Transverse colon (tissue), 4 donors: ENCODE data around the gene HS2ST1.

Experiments
- EP300 ChIP-seq: sonication (generic); formaldehyde crosslinking; IDR thresholded peaks from one replicate; pipeline ENCODE4 v1.6.1; 2017; ENCODE audit warnings: antibody characterized with exemption, low read depth
- POLR2A ChIP-seq: fragments of 450-650 bp; IDR thresholded peaks from one replicate; pipeline ENCODE4 v1.6.1; 2016; ENCODE audit warnings: antibody characterized with exemption, mild to moderate bottlenecking, moderate library complexity
- POLR2AphosphoS5 ChIP-seq, 3 donors: sonication (generic); formaldehyde crosslinking; IDR thresholded peaks; one replicate each; pipeline ENCODE4 v1.6.1; 2016; ENCODE audit warnings: antibody characterized with exemption in 3 of 3
- TF ChIP-seq, protein P1 (sequence below), 5 experiments: fragments of 200-600 bp in 3 of 5; fragments of 450-650 bp in 2 of 5; sonication (generic) in 3 of 5; IDR thresholded peaks; 1 replicate in 2 of 5; 2 replicates in 3 of 5; pipeline ENCODE4 v1.5.1; 2016 to 2017; ENCODE audit warnings: antibody characterized with exemption in 5 of 5, inconsistent platforms in 3 of 5, mild to moderate bottlenecking in 2 of 5, moderate library complexity in 1 of 5

DNA sequence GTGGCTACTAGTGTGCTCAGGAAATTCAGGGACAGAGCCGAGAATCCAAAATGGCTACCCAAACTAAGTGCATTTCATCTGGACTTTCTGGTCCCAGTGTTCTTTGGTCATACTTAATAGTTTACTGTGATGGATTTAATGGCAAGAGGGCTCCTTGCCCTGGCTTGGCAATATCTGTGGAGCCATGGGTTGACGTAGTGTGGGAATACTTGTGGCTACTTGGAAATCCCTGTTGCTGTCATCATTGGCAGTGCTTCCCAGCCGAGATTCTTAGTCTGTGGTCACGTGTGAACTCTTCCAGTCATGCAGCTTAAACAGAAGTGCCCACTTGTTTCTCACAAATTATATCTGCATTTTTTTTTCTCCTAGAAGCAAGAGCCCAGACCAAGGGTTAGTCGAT lies 198.9 kb downstream of the HS2ST1 start:
- TF ChIP-seq, protein P1, sequence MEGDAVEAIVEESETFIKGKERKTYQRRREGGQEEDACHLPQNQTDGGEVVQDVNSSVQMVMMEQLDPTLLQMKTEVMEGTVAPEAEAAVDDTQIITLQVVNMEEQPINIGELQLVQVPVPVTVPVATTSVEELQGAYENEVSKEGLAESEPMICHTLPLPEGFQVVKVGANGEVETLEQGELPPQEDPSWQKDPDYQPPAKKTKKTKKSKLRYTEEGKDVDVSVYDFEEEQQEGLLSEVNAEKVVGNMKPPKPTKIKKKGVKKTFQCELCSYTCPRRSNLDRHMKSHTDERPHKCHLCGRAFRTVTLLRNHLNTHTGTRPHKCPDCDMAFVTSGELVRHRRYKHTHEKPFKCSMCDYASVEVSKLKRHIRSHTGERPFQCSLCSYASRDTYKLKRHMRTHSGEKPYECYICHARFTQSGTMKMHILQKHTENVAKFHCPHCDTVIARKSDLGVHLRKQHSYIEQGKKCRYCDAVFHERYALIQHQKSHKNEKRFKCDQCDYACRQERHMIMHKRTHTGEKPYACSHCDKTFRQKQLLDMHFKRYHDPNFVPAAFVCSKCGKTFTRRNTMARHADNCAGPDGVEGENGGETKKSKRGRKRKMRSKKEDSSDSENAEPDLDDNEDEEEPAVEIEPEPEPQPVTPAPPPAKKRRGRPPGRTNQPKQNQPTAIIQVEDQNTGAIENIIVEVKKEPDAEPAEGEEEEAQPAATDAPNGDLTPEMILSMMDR (IDR thresholded peaks at IDR 0.05): no peak
- TF ChIP-seq POLR2A (no peak), POLR2AphosphoS5 (IDR thresholded peaks at IDR 0.05) (no peak), EP300 (no peak)
